Dendritic cell treated with granulocyte-macrophage colony-stimulating factor and Interleukin-4, amounts not matched to agents 40 ng/mL and 50 ng/mL, for 4 days (primary cell): ENCODE data around the gene APMAP.
"Not testable (repeated sequence)": the region's sequence is repeated elsewhere in the genome, so short reads cannot be mapped to it uniquely, and the experiment has no call there.

Source experiments
- H3K27ac Mint-ChIP-seq: one replicate; pipeline ENCODE4 v1.8.0; 2022; ENCODE audit warnings: mild to moderate bottlenecking, mixed read lengths
- H3K27me3 Mint-ChIP-seq: one replicate; pipeline ENCODE4 v1.8.0; 2022; ENCODE audit warnings: mild to moderate bottlenecking, mixed read lengths
- H3K36me3 Mint-ChIP-seq: one replicate; pipeline ENCODE4 v1.8.0; 2022; ENCODE audit warnings: low read depth, mixed read lengths
- H3K4me1 Mint-ChIP-seq: one replicate; pipeline ENCODE4 v1.8.0; 2022; ENCODE audit warnings: low read depth, mixed read lengths
- H3K4me3 Mint-ChIP-seq: one replicate; pipeline ENCODE4 v1.8.0; 2022; ENCODE audit warnings: mild to moderate bottlenecking, moderate library complexity, mixed read lengths
- H3K9me3 Mint-ChIP-seq: one replicate; pipeline ENCODE4 v1.8.0; 2022; ENCODE audit warnings: mixed read lengths
- intact Hi-C: fragments of 100-400 bp; cut with micrococcal nuclease; formaldehyde crosslinking; loops from one replicate; pipeline ENCODE4 v1.15.0; 2022

Gene APMAP

DNA sequence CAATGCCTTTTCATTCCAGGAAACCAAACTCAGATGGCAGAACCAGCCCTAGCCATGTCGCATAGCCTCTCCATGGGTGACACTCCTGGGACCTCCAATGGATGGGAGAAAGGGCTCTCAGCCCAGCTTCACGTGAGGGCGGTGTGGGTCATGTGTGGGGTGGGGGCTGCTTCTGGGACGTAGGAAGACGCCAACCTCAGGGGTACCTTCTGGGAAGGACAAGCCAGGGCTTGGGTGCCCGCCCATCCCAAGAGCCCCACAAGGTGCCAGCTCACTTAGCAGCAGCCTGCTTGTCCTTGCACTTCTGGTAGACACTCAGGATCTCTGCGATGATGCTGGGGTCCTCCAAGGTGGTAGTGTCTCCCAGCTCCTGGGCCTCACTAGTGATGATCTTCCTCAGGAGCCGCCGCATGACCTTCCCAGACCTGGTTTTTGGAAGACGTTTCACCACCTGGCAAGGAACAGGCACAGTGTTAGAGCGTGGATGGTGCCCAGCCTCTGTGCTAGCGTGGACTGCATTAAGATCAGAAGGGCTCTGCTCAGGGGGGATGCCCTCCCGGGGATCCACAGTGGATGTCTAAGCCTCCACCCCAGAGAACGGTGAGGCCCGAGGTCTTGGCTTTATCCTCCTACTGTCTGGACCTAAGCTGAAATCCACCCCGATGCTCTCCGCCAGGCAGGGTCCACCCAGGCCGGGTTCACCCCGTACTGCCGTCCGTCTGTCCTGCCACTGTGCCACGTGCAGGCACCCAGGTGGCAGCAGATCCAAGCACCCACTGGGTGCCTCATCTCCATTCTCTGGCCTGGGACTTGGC lies 15.1 kb upstream of the APMAP start:
- intact Hi-C loops, result no loop called here
- peaks cover 88% of the 10 kb centered on the region for H3K36me3 Mint-ChIP-seq
- H3K27ac Mint-ChIP-seq, result no peak overlapping the region
- H3K4me1 Mint-ChIP-seq, result no peaks in the 10 kb centered on the region
- H3K27me3 Mint-ChIP-seq, result no peaks in the 10 kb centered on the region
- H3K4me3 Mint-ChIP-seq, result no peak overlapping the region
- peaks cover 6% of the 10 kb centered on the region for H3K9me3 Mint-ChIP-seq

DNA sequence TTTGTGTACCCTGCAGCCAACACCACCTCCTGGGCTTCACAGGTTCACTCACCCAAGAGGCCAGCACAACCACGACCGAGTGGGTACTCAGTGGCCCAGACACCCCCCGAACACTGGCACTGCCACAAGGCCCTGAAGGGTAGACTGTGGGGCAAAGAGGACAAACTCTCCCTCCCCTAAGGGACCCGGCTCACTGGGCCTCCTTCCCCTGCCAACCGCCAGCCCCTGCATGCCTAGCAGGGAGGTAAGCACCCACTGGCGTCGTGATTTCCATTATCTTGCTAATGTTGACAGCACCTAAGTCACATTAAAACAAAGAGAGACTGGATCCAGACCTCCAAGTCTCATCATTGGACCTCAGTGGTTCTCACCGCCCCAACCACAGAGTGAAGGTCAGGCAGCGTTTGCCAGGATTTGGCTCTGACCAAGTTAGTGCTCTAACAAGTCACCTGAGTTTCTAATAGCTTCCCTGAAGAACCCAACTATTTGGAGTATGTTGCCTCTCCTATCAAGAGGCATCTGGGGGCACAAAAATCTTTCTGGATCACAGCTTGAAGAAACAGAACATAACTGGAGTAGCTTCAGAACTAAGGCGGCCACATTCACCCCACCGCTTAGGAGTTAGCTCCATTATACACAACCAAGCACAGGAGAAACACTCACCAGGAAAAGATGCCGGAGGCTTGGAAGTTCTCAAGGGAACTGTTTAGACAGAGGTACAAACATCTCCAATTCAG lies 14.0 kb upstream of the APMAP start:
- Mint-ChIP-seq H3K9me3 (peaks cover 9% of the 10 kb centered on the region), H3K27ac (no peak overlapping the region), H3K27me3 (no peaks in the 10 kb centered on the region), H3K4me3 (no peak overlapping the region), H3K4me1 (no peaks in the 10 kb centered on the region), H3K36me3 (peaks cover 81% of the 10 kb centered on the region)
- intact Hi-C loops, result no loop called here

DNA sequence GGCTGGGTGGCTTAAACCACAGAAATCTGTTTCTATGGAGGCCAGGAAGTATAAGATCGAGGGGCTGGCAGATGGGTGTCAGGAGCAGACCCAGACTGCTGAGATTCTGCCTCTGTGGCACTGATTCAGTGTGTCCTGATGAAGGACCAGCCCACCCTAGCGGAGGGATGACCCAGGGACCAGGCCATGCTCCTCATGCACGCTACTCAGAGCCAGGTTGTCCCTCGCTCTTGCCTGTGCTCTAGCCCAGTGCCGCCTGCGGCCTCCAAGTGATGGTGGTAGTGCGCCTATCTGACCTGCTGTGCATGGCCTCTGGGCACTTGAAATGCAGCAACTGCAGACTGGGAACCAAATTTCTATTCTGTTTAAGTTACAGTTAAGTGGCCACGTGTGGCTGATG lies 13.1 kb upstream of the APMAP start:
- Mint-ChIP-seq H3K9me3 (peaks cover 9% of the 10 kb centered on the region), H3K27me3 (no peaks in the 10 kb centered on the region), H3K36me3 (peaks cover 72% of the 10 kb centered on the region), H3K4me3 (no peak overlapping the region), H3K4me1 (no peaks in the 10 kb centered on the region), H3K27ac (no peak overlapping the region)
- intact Hi-C loops, result no loop called here

DNA sequence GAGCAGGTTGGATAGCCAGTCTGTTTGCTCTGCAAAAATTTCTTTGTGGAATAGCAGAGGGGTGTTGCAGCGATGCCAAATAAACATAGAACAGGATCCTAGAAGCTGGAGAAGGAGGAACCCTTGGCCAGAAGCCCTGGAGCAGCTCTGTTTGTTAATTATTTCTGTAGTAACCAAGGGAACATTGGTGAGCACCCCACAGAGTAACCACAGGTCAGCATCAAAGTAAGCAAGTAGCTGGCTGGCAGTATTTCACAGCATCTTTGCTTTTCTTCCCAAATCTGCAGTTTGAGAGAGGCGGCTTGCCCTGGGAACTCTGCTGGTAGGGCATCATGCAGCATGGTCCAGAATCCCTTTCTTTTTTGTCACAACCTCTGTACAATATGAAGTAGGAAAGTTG lies 12.7 kb upstream of the APMAP start:
- H3K9me3 Mint-ChIP-seq, result peaks cover 9% of the 10 kb centered on the region
- peaks cover 67% of the 10 kb centered on the region for H3K36me3 Mint-ChIP-seq
- H3K27me3 Mint-ChIP-seq, result no peaks in the 10 kb centered on the region
- no peak overlapping the region for H3K27ac Mint-ChIP-seq
- no peak overlapping the region for H3K4me3 Mint-ChIP-seq
- intact Hi-C loops, result no loop called here
- H3K4me1 Mint-ChIP-seq, result no peaks in the 10 kb centered on the region

- Mint-ChIP-seq H3K4me1 (peaks cover 9% of the 10 kb centered on the region), H3K36me3 (peaks cover 47% of the 10 kb centered on the region), H3K27ac (no peak overlapping the region), H3K9me3 (peaks cover 9% of the 10 kb centered on the region), H3K4me3 (no peak overlapping the region), H3K27me3 (peaks cover 1% of the 10 kb centered on the region)
- intact Hi-C loops, result no loop called here
Observed at GRCh38 chr20:25003002-25003401, 10.5 kb upstream of the APMAP start.

GRCh38 chr20:25001323-25001722 lies 8.8 kb upstream of the APMAP start:
- H3K27ac Mint-ChIP-seq, result not testable (repeated sequence)

DNA sequence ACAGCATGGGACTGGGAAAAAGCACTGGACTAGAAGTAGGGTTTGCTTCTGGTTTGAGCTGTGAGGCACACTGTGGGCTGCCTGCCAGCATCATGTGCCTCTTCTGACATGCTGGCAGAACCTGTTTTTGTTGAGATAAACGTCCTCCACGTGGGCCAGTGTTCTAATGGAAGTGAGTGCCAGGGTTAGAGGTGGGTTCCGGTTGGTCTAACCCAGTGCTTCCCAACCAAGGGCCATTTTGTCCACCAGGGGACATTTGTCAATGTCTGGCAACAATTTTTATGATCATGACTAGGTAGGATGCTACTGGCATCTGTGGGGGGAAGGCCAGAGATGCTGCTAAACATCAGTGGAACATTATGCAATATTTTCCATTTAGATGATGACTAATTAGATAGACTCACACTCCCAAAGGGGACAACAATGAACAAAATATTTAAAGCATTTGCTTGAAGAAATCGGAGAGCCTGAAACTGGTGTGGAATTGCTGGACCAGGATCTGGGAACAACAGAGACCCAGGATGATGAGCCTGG lies 7.8 kb upstream of the APMAP start:
- Mint-ChIP-seq H3K27me3 (peaks cover 5% of the 10 kb centered on the region), H3K27ac (no peak overlapping the region), H3K9me3 (peaks cover 9% of the 10 kb centered on the region), H3K4me3 (no peak overlapping the region), H3K36me3 (peaks cover 21% of the 10 kb centered on the region), H3K4me1 (peaks cover 10% of the 10 kb centered on the region)
- intact Hi-C loops, result no loop called here

More at GRCh38 chr20:25001323-25001722, 8.8 kb upstream of the APMAP start:
- intact Hi-C loops, H3K27me3 Mint-ChIP-seq, H3K4me3 Mint-ChIP-seq, H3K9me3 Mint-ChIP-seq, H3K4me1 Mint-ChIP-seq: not testable (repeated sequence)
- H3K36me3 Mint-ChIP-seq, result peaks cover 31% of the 10 kb centered on the region

GRCh38 chr20:24999568-24999967 lies 7.0 kb upstream of the APMAP start:
- H3K9me3 Mint-ChIP-seq, result peaks cover 9% of the 10 kb centered on the region
- H3K4me3 Mint-ChIP-seq, result no peak overlapping the region
- H3K27me3 Mint-ChIP-seq, result peaks cover 5% of the 10 kb centered on the region
- H3K36me3 Mint-ChIP-seq, result peaks cover 19% of the 10 kb centered on the region
- intact Hi-C loops, result loop anchor here (10.0 kb wide), 1 partner anchor 295 kb away; no protein-coding TSS in a partner anchor
- H3K4me1 Mint-ChIP-seq, result peaks cover 17% of the 10 kb centered on the region
- H3K27ac Mint-ChIP-seq, result no peak overlapping the region

GRCh38 chr20:24998631-24999445 lies 6.3 kb upstream of the APMAP start:
- Mint-ChIP-seq H3K9me3 (peaks cover 9% of the 10 kb centered on the region), H3K27ac (peak overlapping the region; percentile 8), H3K27me3 (peaks cover 5% of the 10 kb centered on the region), H3K4me1 (peaks cover 24% of the 10 kb centered on the region), H3K4me3 (no peak overlapping the region), H3K36me3 (peaks cover 16% of the 10 kb centered on the region)
- intact Hi-C loops, result loop anchor here (10.0 kb wide), 1 partner anchor 296 kb away; no protein-coding TSS in a partner anchor

DNA sequence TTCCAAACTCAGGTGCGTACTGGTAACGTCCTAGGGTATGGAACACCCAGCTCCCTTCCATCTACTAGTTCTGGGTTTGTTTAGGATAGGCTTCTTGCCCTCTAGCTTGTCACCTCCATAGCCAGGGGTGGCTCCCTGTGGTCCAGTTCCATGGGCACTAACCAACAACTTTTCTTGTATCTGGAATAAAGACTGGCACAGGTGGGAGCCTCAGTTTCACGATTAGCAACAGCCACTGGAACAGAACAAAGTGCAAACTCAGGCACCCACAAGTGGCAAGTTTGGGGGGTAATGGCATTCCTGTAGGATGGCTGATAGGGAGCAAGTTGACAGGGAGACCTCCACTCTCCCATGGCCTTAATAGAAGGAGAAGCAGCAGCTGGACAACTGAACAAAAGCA lies 5.6 kb upstream of the APMAP start:
- H3K4me1 Mint-ChIP-seq, result peaks cover 30% of the 10 kb centered on the region
- H3K9me3 Mint-ChIP-seq, result peaks cover 7% of the 10 kb centered on the region
- H3K27ac Mint-ChIP-seq, result no peak overlapping the region
- peaks cover 8% of the 10 kb centered on the region for H3K36me3 Mint-ChIP-seq
- H3K4me3 Mint-ChIP-seq, result no peak overlapping the region
- intact Hi-C loops, result loop anchor here (10.0 kb wide), 1 partner anchor 297 kb away; no protein-coding TSS in a partner anchor
- H3K27me3 Mint-ChIP-seq, result peaks cover 5% of the 10 kb centered on the region

GRCh38 chr20:24996449-24997377 lies 4.2 kb upstream of the APMAP start:
- peaks cover 11% of the 10 kb centered on the region for H3K36me3 Mint-ChIP-seq
- H3K27me3 Mint-ChIP-seq, result peaks cover 5% of the 10 kb centered on the region
- H3K27ac Mint-ChIP-seq, result no peak overlapping the region
- H3K9me3 Mint-ChIP-seq, result no peaks in the 10 kb centered on the region
- intact Hi-C loops, result loop anchor here (10.0 kb wide), 1 partner anchor 298 kb away; no protein-coding TSS in a partner anchor
- H3K4me1 Mint-ChIP-seq, result peaks cover 34% of the 10 kb centered on the region
- H3K4me3 Mint-ChIP-seq, result no peak overlapping the region

- peaks cover 42% of the 10 kb centered on the region for H3K4me1 Mint-ChIP-seq
Observed at GRCh38 chr20:24995741-24996448, 3.3 kb upstream of the APMAP start.

More at GRCh38 chr20:24995741-24996448, 3.3 kb upstream of the APMAP start:
- Mint-ChIP-seq H3K9me3 (no peaks in the 10 kb centered on the region), H3K4me3 (no peak overlapping the region), H3K27ac (no peak overlapping the region), H3K27me3 (peaks cover 5% of the 10 kb centered on the region), H3K36me3 (peaks cover 18% of the 10 kb centered on the region)
- intact Hi-C loops, result loop anchor here (1.0 to 10.0 kb wide), 3 partner anchors 69 to 299 kb away; no protein-coding TSS in a partner anchor
